GM18858 (cell line): ENCODE data around the gene ALG9.

Source experiments
- ATAC-seq: cut with Tn5 transposase; IDR thresholded peaks from one replicate; pipeline ENCODE4 v1.9.1; 2021; ENCODE audit not compliant: unreplicated experiment

ALG9 gene

DNA sequence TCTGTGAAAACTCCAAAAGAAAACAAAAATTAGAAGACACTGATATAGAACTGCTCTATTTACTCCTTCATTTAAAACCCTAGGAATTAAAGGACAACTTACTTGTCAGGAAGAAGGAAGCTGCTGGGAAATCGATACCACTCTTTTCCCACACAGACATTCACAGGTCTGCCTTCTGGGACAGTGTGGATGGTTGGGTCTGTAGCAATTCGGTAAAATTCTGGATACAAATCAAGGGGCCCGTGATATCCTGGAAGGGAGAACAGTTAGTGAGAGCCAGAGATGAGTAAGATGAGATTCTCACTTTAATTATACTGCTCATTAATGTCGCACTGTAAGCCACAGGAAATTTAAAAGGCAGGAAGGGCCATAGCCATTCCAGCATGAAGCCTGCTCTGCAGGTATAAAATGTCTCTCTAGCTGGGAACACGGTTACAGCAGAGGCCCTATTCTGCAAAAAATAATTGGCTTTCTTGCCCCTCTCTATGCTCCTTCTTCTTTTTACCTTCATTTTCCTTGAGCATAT, 34.0 kb downstream of the ALG9 start:
- ATAC-seq = no peak

DNA sequence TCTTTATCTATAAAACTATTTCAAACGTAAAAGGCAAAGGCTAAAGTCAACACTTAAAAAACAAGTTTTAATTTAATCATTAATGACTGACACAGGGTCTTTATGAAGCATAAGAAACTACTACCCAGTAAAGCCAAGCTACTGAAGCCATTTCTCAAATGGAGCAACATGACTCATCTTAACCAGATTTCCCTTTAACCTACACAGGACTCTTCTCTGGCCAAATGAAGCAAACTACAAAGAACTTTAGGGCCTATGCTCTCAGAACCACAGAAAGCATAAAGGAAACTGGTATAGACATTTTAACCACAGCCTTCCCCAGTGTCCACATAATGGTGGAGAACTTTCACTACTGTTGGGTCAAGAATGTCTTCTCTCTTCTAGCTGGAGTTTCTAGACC, 34.7 kb downstream of the ALG9 start:
- ATAC-seq = peak; percentile 60

DNA sequence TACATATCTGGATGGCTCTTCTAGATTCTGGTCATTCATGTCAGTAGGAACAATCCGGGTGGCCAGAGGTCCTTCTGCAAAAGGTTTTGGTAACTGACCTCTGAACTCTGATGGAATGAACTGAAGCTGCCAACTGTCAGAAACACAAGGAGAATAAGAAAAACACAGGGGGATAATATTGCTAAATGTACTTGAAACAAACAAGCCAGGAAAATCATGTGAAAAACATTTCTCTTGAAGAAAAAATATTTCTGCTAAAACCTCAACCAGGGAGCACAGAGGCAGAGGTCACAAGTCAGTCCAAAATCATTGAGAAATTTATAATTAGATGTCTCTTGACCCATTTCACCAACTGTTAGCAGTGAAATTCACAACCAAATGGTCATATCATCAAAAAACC, 35.2 kb downstream of the ALG9 start:
- no peak for ATAC-seq

DNA sequence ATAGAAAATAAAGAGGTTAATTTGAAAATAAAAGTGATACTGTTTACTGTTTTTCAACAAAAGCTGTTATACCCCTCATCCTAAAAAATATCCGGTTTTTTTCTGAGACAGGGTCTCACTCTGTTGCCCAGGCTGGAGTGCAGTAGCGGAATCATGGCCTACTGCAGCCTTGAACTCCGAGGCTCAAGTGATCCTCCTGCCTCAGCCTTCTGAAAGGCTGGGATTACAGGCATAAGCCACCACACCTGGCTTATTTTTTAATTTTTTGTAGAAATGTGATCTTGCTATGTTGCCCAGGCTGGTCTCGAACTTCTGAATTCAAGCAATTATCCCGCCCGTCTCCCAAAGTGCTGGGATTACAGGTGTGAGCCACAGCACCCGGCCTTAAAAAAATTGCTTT, 35.7 kb downstream of the ALG9 start:
- ATAC-seq = no peak

DNA sequence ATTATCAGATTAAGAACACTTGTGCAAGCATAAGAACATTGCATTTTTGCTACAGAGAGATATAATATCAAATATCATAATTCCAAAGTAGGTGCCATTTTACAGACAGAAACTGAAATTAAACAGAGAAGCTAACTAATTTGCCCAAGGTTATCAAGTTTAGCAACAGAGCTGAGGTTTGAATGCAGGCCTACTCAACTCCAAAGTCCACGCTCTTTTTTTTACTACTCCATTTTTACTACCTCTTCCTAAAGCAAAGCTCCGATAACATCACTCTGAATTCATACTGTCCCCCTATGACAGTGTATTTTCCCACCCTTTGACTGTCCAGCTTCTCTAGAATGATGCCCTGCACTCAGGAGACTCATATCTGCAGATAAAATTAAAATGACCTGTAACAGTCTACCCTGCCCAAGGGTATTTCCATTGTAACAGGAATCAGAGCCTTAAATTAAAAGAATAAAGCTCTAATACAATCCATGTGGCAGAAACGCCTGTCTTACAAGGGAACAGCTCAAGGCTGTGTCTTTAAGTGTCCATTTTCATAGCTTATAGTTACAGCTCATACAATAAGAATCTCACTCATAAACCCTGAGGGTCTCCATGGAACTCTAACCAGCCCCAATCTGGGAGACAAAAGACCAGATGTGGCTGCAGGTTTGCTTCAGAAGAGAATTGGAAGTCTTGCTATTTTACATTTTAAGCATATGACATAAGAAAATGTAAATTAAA, 36.8 kb downstream of the ALG9 start:
- ATAC-seq = no peak

DNA sequence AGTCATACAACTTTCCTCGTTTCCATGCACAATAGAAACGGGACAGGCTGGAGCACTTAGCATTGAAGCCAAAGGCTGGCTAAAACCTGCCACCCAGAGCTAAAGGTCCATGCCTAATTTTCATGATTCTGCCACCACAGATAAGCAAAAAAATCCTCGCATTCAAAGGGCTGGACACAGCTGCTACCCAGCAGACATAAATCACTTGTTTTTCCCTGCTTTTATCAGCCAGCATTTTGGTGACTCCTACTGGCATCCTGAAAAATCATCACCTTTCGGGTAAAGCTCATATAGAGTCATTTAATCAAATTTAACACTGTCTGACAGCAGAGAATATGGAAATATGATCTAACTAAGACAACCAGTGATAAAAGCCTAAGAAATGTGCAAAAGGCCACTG, 37.9 kb downstream of the ALG9 start:
- ATAC-seq = no peak

DNA sequence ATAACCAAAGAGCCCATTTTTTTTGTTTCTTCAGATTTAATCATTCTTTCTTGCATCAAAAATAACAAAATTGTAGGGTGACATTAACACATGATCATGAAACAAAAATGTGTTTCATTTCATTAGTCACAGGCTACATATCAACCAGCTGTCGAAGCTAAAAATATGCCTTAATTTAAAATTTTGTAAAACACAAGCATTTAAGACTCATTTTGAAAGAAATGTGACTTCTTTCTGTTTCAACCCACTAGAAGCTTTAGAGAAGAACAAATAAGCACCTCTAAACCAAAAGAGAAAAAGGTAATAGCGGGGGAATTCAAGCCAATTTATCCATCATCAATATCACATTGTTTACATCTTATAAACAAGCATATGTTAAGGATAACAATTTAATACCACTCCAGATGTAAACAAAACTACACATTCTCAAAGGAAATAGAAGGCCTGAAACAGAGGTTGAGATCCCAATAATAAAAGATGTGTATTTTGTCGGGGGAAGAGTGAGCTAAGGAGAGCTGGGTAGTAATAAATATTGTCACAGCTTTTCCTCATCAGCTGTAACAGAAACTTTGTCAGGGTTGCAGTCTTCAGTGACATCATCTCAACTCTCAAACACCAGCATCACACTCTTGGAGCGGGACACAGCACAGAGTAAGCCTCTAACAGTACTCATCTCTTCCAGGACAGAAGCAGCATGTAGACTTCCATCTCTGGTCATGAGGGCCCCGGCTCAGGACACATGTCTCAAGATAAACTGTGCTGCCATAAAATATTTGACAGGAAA, 42.0 kb downstream of the ALG9 start:
- peak; percentile 68 for ATAC-seq

DNA sequence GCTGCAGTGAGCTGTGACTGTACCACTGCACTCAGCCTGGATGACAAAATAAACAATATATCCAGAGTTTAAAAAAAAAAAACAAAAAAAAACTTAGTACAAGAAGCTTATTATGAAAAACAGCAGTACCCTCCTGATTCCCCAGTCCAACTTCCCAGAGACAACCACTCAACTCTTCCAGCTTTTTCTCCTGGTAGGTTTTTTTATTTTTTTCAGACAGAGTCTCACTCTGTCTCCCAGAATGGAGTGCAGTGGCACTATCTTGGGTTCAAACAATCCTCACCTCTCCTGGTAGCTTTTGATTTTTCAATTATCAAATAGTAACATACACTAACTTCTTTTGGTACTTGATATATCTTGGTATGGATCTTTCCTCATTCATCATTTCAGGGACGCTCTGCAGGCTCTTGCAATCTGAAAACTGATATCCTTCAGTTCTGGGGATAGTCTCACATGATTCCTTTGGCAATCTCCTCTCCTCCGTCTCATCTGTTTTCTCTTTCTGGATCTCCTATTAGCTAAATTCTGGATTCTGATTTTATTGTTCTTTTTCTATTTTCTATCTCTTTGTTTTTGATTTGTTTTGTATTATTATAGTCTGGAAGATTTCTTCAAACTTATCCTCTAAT, 44.9 kb downstream of the ALG9 start:
- no peak for ATAC-seq

DNA sequence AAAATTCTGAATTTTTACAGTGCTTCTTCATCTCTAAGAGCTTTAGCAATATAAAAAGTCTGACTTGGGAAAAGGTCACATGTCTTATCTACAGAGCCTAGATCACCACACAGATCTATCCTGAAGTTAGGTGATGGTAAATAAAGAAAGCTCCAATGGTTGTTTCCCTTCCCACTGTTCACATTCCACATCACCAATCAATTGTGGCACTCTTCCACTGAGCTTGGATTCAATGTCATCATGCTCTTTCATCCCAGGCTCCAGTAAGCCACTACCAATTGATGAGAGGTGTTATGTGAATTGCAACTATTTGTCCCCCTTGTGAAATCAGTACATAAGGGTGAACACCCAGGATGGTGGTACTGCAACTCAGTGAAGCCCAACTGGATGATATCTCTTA, 47.8 kb downstream of the ALG9 start:
- no peak for ATAC-seq

DNA sequence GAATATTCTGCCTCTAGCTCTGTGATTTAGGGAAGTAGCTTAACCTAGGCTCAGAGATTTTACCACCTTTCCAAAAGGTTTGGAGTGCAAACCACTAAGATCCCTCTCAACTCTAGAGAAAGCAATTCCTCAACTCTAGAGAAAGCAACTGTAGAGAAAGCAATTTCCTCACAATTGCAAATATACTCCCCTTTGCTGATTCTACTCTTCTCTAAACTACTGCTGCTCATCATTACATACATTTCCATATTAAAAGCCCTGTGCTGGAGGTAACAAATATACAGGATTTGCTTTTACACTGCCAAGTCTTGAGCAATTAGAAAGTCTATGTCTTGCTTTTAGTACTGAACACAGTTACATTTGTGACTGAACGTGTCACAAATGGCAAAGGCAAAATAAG, 48.2 kb downstream of the ALG9 start:
- no peak for ATAC-seq

DNA sequence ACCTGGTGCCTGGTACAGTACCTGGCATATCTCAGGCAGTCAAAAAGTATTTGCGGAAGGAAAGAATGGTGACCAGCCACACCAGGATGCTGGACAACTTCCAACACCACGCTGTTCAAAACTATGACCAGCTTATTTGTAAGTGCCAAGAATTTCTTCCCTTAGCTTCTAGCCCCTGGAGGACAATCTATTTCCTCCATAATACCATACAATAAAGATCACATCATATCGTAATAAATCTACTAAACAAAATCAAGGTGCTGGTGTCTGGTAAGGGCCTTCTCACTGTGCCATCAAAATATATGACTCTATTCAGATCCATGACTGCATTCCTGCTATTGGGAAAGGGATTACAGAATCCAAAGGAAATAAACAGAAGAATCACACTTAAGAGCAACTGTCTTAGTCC, 51.5 kb downstream of the ALG9 start:
- no peak for ATAC-seq

DNA sequence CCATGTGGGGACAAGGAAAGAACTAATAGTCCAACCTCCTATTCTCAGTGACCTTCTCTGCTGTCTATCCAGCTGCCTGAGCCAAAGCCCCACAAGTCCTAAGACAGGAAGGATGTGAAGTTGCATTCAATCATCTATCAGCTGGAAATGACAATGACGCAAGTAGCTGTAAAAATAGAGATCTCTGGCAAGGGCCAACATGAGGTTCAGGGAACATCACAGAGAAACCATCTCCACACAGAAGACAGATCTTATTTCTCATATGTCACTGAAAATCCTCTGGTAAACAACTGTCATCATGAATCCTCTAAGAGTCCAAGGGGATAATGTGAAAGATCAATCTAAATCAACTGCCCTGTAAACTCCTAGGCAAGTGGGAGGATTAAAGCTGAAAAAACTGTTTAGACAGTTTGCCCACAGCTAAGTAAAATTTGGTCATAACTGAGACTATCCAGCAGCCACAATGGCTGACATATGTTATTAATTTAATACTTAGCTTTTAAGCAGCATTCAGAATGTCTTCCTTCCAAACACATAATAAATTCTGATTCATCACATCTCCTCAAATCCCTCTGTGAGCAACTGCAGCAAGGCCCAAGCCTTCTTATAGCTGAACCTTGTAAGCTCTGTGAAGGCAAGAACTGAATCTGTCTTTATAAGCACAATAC, 52.1 kb downstream of the ALG9 start:
- ATAC-seq = no peak

DNA sequence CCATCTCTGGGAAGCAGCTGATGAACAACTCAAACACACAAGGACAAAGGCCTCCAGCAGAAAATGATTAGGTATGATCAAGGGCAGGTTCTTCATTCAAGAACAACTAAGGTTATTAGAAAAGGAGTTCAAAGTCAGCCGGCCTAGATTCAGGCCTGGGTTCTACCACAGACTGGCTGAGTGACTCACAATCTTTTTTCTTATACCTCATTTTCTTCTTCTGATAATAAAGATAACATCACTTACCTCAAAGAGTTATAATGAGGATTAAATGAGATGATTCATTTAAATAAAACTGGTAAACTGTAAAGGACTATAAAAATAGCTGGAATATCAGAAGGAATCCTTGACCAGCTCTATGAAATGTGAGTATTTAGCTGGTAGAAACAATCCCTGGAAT, 55.9 kb downstream of the ALG9 start:
- no peak for ATAC-seq

DNA sequence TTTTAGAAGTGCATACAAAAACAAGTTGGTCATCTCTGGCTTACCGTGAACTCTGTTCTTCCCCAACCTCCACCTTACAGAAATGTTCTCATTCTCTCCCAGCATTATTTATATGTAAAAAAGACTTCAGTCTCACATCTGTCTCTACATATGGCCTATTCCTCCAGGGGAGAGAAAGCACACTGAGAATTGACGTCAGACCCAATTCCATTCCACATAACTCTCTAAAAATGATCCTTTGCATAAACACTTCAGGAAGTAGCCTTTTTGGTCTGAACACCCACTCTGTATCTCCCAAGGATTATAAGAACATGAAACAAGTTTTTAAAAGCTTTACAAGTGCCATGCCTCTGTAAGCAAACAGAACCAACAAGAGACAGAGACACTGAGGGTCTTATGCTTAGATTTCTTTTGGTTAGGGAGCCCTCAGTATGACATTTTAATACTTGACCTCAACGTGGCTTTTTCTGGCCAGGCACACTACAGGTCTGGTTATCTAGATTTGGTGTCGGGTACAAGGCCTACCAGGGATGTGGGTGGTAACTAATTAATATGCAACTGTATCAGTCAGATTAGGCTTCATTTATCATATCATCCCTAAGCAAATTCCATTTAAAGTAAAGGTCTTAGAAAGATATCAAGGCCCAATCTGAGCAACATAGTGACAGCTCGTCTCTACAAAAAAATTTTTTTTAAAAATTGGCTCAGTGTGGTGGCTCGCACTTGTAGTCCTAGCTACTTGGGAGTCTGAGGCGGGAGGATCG, 56.6 kb downstream of the ALG9 start:
- no peak for ATAC-seq

DNA sequence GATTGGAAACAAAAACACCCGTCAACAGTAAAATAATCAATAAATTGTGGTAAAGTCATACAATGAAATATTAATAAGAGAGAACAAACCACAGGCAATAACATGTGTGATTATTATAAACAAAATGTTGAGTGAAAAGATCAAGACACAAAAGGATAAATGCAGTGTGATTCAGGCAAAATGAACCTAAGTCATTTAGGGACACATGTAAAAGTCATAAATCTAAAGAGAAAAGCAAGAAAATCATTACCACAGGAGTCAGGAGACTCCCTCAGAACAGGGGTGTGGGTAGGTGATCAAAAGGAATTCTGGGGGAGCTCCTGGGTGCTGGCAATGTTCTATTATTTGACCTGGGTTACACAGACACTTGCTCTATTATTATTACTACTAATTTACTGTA, 57.3 kb downstream of the ALG9 start:
- ATAC-seq = no peak

DNA sequence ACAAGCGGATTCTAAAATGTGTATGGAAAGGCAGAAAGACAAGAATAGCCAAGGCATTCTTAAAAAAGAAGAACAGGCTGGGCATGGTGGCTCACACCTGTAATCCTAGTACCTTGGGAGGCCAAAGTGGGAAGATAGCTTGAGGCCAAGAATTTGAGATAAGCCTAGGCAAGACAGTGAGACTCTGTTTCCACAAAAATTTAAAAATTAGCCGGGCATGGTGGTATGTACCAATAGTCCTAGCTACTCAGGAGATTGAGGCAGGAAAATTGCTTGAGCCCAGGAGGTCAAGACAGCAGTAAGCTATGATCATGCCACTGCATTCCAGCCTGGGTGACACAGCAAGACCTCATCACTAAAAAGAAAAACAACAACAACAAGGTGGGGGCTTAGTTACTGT, 59.2 kb downstream of the ALG9 start:
- ATAC-seq = no peak

DNA sequence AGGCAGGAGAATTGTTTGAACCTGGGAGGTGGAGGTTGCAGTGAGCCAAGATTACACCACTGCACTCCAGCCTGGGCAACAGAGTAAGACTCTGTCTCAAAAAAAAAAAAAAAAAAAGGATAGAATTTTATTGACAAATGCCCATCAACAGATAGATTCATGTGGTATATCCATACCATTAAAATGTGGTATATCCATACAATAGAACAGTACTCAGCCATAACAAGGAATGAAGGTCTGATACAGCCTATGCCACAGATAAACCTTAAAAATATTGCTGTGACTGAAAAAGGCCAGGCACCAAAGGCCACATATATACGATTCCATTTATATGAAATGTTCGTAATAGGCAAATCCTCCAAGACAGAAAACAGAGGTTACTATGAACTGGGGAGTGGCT, 59.9 kb downstream of the ALG9 start:
- no peak for ATAC-seq

DNA sequence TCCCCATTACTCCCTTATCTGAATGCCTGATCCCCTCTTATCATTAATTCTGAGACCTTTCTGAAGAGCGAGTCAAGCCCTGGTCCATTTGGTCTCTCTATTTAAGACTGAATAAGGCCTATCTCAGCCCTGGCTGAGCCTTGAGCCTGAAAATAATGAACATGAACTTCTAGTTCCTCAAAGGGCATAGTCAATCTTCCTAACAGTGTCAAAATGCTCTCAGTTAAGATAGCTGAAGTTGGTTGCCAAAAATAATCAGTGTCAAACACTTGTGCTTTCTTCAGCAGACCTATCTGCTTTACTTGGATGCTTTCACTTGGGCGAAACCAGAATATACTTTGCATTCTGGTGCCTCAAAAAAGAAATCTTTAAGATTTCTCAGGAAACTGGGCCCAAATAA, 62.5 kb downstream of the ALG9 start:
- no peak for ATAC-seq

DNA sequence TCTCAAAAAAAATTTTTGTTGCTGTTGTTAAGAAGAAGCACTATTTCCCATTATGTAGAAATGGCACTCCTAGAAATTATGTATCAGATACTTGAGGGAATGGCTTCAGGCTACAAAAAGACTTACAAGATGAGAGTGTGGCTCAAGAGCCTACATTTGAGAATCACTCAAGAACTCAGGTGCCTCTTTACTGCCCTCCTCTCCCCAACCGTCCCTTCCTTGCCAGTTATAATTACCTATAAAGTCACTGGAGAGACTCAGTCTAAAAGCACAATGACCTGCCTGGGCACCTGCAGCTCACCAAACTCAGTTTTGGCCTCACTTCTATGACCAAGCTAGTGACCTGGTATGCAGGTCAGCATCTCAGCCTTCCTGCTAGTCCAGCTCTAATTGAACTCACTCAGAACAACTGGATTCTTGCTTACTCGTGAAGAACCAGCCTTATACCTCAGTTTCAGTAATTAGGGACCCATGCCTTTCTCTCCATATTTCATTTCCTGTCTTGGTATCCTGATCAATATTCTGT, 63.3 kb downstream of the ALG9 start:
- ATAC-seq = no peak

DNA sequence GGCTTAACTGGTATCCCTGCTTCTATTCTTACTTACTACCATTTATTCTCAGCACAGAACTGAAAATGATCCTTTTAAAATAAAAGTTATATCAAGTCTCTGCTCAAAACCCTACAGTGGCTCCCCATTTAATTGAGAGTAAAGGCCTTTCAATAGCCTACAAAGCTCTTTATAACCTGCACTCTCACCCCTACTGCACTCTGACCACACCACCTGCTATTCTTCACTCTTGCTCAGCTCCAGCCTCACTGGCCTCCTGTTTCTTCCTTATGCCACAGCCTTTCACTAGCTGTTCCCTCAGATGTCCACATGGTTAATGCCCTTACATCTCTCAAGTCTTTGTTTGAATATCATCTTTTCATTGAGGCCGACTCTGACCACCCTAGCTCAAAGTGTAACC, 64.3 kb downstream of the ALG9 start:
- ATAC-seq = no peak
